Gastroesophageal sphincter (tissue), 4 donors: ENCODE results near the gene RTL10. TPM values are rescaled to one million over a fixed set of nuclear protein-coding genes. Genes with fewer than 3 reads are reported as not detected.

ENCODE experiments used
- ATAC-seq: fragments of 150-250 bp; one replicate; pipeline ENCODE4 v1.9.1; 2016; ENCODE audit warnings: mild to moderate bottlenecking, moderate library complexity
- H3K27ac ChIP-seq, 4 donors: fragments of 200-600 bp; sonication (generic) in 3 of 4; 1 replicate in 3 of 4; 2 replicates in 1 of 4; pipeline ENCODE4 v1.5.1; 2016 to 2019
- H3K27me3 ChIP-seq: fragments of 200-600 bp; sonication (generic); one replicate; pipeline ENCODE4 v1.5.1; 2019
- H3K36me3 ChIP-seq, 2 donors: fragments of 200-600 bp; sonication (generic); one replicate each; pipeline ENCODE4 v1.5.1; 2019; ENCODE audit warnings: control low read depth in 1 of 2
- H3K4me1 ChIP-seq, 3 donors: fragments of 200-600 bp; sonication (generic); 1 replicate in 2 of 3; 2 replicates in 1 of 3; pipeline ENCODE4 v1.5.1; 2016 to 2019; ENCODE audit warnings: control low read depth in 2 of 3
- H3K4me3 ChIP-seq, 2 donors: fragments of 200-600 bp; sonication (generic); one replicate each; pipeline ENCODE4 v1.5.1; 2019; ENCODE audit warnings: mild to moderate bottlenecking in 1 of 2, moderate library complexity in 1 of 2
- H3K9me3 ChIP-seq, 3 donors: fragments of 200-600 bp; sonication (generic); one replicate each; pipeline ENCODE4 v1.5.1; 2017 to 2019; ENCODE audit warnings: control low read depth in 2 of 3
- CTCF ChIP-seq, 4 experiments: fragments of 200-600 bp in 2 of 4; fragments of 450-650 bp in 2 of 4; sonication (generic) in 1 of 4; IDR thresholded peaks; one replicate each; pipeline ENCODE4 v1.5.1; 2017 to 2019; ENCODE audit warnings: antibody characterized with exemption in 4 of 4, mild to moderate bottlenecking in 2 of 4, moderate library complexity in 2 of 4
- EP300 ChIP-seq: sonication (generic); formaldehyde crosslinking; IDR thresholded peaks from one replicate; pipeline ENCODE4 v1.6.1; 2017; ENCODE audit warnings: antibody characterized with exemption, mild to moderate bottlenecking
- POLR2A ChIP-seq, 2 donors: fragments of 450-650 bp; IDR thresholded peaks; one replicate each; pipeline ENCODE4 v1.6.1; 2017; ENCODE audit warnings: antibody characterized with exemption in 2 of 2, mild to moderate bottlenecking in 2 of 2, moderate library complexity in 1 of 2
- POLR2AphosphoS5 ChIP-seq: sonication (generic); formaldehyde crosslinking; IDR thresholded peaks from one replicate; pipeline ENCODE4 v1.6.1; 2017; ENCODE audit warnings: antibody characterized with exemption
- WGBS, 2 donors: methylation state at CpG; one replicate each; pipeline ENCODE4 v1.1.5; 2018; ENCODE audit warnings: low coverage in 1 of 2; 5-methylcytosine and 5-hydroxymethylcytosine counted together
- total RNA-seq, 4 donors: library from RNA; depleted of rRNA; stranded (reverse); fragments of >200 nt; gene quantifications; one replicate each; pipeline ENCODE4 v1.1.0, GENCODE V29; 2016

RTL10 gene
- total RNA-seq, 4 donors from 2014 or later, result 6.6 to 15.9 (median 10.4) TPM

- no peak for ATAC-seq
Measured at GRCh38 chr22:19811211-19811621, 43.5 kb downstream of the RTL10 start.

GRCh38 chr22:19810381-19811201 is 44.1 kb downstream of the RTL10 start:
- peaks cover 0 to 23% of the 10 kb centered on the region in 2 donors for H3K36me3 ChIP-seq
- WGBS, 2 donors, result 86 to 87% methylated on average over 4 to 14 of the region's 23 CpGs
- H3K27ac ChIP-seq, result no peak overlapping the region
- TF ChIP-seq POLR2A (IDR thresholded peaks at IDR 0.05), result no peak
- no peak for TF ChIP-seq CTCF (IDR thresholded peaks at IDR 0.05)
- no peak for TF ChIP-seq EP300
- no peak for TF ChIP-seq POLR2AphosphoS5
- no peak overlapping the region for H3K4me3 ChIP-seq
- H3K27me3 ChIP-seq, result no peaks in the 10 kb centered on the region
- ATAC-seq, result no peak
- H3K9me3 ChIP-seq, result no peaks in the 10 kb centered on the region
- H3K4me1 ChIP-seq, result no peaks in the 10 kb centered on the region

More at GRCh38 chr22:19811211-19811621, 43.5 kb downstream of the RTL10 start:
- TF ChIP-seq POLR2A (IDR thresholded peaks at IDR 0.05) (no peak), CTCF (IDR thresholded peaks at IDR 0.05) (no peak), POLR2AphosphoS5 (no peak), EP300 (no peak)
- Histone ChIP-seq H3K4me3 (no peak overlapping the region), H3K9me3 (no peaks in the 10 kb centered on the region), H3K27me3 (no peaks in the 10 kb centered on the region), H3K36me3 (peaks cover 0 to 16% of the 10 kb centered on the region in 2 donors), H3K27ac (no peak overlapping the region), H3K4me1 (no peaks in the 10 kb centered on the region)
- WGBS, 2 donors, result 67% methylated on average over 6 of the region's 12 CpGs; no CpG with 5 or more reads in 1 of the 2 donors

DNA sequence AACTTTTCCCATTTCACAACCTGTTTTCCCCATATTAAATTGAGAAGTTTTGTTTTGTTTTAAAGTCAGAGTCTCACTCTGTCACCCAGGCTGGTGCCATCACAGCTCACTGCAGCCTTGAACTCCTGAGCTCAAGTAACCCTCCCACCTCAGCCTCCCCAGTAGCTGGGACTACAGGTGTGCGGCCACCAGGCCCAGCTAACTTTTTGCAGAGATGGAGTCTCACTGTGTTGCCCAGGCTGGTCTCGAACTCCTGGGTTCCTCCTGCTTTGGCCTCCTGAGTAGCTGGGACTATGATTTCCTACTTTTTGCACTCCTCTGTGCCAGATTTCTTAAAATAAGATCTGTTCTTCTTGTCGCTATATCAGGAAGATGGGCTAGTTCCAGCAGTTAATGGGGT is 44.9 kb downstream of the RTL10 start:
- no peaks in the 10 kb centered on the region for H3K27me3 ChIP-seq
- H3K4me3 ChIP-seq, result no peak overlapping the region
- no peak overlapping the region for H3K27ac ChIP-seq
- TF ChIP-seq CTCF (IDR thresholded peaks at IDR 0.05) (no peak), POLR2AphosphoS5 (no peak), EP300 (no peak), POLR2A (IDR thresholded peaks at IDR 0.05) (no peak)
- H3K4me1 ChIP-seq, result no peaks in the 10 kb centered on the region
- peaks cover 0 to 24% of the 10 kb centered on the region in 2 donors for H3K36me3 ChIP-seq
- no peak for ATAC-seq
- no peaks in the 10 kb centered on the region for H3K9me3 ChIP-seq
- 83% methylated on average over 1 of the region's 3 CpGs for WGBS, 2 donors

- Histone ChIP-seq H3K9me3 (no peaks in the 10 kb centered on the region), H3K27ac (no peak overlapping the region), H3K4me1 (no peaks in the 10 kb centered on the region), H3K27me3 (no peaks in the 10 kb centered on the region), H3K4me3 (no peak overlapping the region), H3K36me3 (peaks cover 0 to 22% of the 10 kb centered on the region in 2 donors)
- ATAC-seq, result no peak
- WGBS, 2 donors, result 100% methylated on average over 1 of the region's 11 CpGs; no CpG with 5 or more reads in 1 of the 2 donors
- TF ChIP-seq CTCF (IDR thresholded peaks at IDR 0.05) (no peak), EP300 (no peak)
Measured at GRCh38 chr22:19808873-19809478, 45.7 kb downstream of the RTL10 start.
